Measurements from ENCODE around the gene TEX2.
A peak's percentile ranks its signal among the peaks of the same experiment; 100 is the strongest.

Gene TEX2

GRCh38 chr17:64163468-64163867 is 99.6 kb downstream of the TEX2 start:
- peaks cover 9 to 18% of the 10 kb centered on the region in 2 donors for H3K36me3 ChIP-seq (ENCODE audit: control insufficient read depth in 1 of 2, insufficient read depth in 2 of 2, low read length in 2 of 2)
- no peaks in the 10 kb centered on the region for H3K9me3 ChIP-seq (ENCODE audit: control insufficient read depth in 1 of 2, low read length in 2 of 2)
- no peaks in the 10 kb centered on the region for H3K4me1 ChIP-seq (ENCODE audit: control insufficient read depth in 1 of 2, insufficient read depth in 2 of 2, low read length in 2 of 2)
- no peak overlapping the region for H3K27ac ChIP-seq (ENCODE audit: low read length)
- no peak overlapping the region for H3K4me3 ChIP-seq (ENCODE audit: low read depth in 1 of 2, low read length in 2 of 2)
- H3K27me3 ChIP-seq (ENCODE audit: low read depth, low read length), result no peaks in the 10 kb centered on the region

DNA sequence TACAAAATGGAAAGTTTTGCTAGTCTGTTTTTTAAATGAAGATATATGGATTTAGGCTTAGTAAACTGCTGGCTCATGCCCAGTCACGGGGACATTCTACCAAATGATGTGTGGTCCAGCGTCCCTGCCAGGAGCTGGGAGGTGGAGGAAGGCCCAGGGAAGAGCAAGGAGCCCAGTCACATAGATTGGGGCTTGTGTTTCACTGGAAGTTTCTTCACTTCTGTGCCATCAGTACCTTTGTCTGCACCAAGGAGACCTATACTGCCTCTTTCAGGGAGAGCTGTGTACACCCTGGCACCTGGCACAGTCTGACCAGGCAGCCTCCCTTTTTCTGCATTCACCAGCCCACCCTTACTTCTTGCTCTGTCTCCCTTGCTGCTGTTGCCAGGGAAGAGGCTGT is 100.5 kb downstream of the TEX2 start:
- Histone ChIP-seq H3K27ac (ENCODE audit: low read length) (no peak overlapping the region), H3K27me3 (ENCODE audit: low read depth, low read length) (no peaks in the 10 kb centered on the region), H3K4me3 (ENCODE audit: low read depth in 1 of 2, low read length in 2 of 2) (no peak overlapping the region)

DNA sequence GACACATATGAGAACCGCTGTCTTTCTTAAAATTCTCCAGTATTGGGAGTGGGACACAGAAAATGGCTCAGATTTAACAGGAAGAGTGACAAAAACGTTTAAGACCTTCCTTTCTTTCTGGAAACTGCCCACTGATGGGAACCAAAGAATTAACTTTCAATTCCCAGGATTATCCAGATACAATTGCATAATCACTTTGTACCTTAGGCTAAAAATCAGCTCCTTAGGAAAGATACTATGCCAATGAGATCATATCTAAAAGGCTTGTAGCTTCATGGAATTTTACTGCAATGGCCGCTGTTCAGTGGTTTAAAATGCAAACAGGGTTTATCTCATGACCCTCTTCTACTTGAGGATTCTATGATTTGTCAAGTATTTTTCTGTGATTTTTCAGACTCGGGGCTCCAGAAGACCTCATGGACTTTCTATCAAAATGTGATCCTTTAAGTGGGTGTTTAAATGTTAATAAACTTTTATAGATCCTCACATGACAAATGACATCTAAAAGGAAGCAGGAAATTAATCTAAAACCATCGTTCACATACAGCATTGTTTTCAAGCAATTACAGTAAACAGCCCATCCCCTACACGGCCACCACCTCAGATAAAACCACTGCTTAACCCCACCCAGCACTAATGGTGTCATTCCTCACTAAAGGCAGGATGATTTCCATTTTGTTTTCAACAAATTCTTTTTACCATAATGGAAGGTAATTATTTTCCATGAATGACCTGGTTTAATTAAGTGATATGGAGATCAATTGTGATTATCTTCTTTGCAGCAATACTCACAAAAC is 101.5 kb downstream of the TEX2 start:
- Histone ChIP-seq H3K36me3 (ENCODE audit: control insufficient read depth in 1 of 2, insufficient read depth in 2 of 2, low read length in 2 of 2) (peaks cover 10 to 15% of the 10 kb centered on the region in 2 donors), H3K4me3 (ENCODE audit: low read depth in 1 of 2, low read length in 2 of 2) (no peak overlapping the region), H3K27me3 (ENCODE audit: low read depth, low read length) (no peaks in the 10 kb centered on the region), H3K4me1 (ENCODE audit: control insufficient read depth in 1 of 2, insufficient read depth in 2 of 2, low read length in 2 of 2) (peaks cover 0 to 1% of the 10 kb centered on the region in 2 donors), H3K27ac (ENCODE audit: low read length) (no peak overlapping the region), H3K9me3 (ENCODE audit: control insufficient read depth in 1 of 2, low read length in 2 of 2) (no peaks in the 10 kb centered on the region)

More for the DNA sequence above, 100.5 kb downstream of the TEX2 start:
- Histone ChIP-seq H3K9me3 (ENCODE audit: control insufficient read depth in 1 of 2, low read length in 2 of 2) (no peaks in the 10 kb centered on the region), H3K36me3 (ENCODE audit: control insufficient read depth in 1 of 2, insufficient read depth in 2 of 2, low read length in 2 of 2) (peaks cover 14 to 15% of the 10 kb centered on the region in 2 donors), H3K4me1 (ENCODE audit: control insufficient read depth in 1 of 2, insufficient read depth in 2 of 2, low read length in 2 of 2) (no peaks in the 10 kb centered on the region)

DNA sequence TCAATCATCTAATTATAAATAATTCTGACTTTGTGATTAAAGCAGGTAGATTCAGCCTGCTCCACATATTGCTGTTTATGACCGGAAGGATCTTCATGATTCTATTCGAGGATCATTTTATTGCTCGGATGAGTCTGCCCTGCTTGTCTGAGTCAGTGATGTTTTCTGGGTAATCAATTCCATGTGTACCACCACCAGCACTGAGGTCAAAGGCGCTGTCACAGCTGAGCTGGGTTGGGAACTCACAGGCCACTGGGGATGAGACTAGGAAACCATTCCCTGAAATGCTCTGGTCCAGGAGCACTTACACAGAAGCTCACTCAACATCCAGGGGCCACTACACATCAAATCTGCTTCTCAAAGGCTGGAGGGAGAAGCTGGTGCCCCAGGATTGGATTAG is 102.7 kb downstream of the TEX2 start:
- Histone ChIP-seq H3K9me3 (ENCODE audit: control insufficient read depth in 1 of 2, low read length in 2 of 2) (no peaks in the 10 kb centered on the region), H3K36me3 (ENCODE audit: control insufficient read depth in 1 of 2, insufficient read depth in 2 of 2, low read length in 2 of 2) (peaks cover 6% of the 10 kb centered on the region in 2 donors), H3K4me1 (ENCODE audit: control insufficient read depth in 1 of 2, insufficient read depth in 2 of 2, low read length in 2 of 2) (peaks cover 0 to 9% of the 10 kb centered on the region in 2 donors), H3K27ac (ENCODE audit: low read length) (no peak overlapping the region), H3K27me3 (ENCODE audit: low read depth, low read length) (no peaks in the 10 kb centered on the region), H3K4me3 (ENCODE audit: low read depth in 1 of 2, low read length in 2 of 2) (no peak overlapping the region)

DNA sequence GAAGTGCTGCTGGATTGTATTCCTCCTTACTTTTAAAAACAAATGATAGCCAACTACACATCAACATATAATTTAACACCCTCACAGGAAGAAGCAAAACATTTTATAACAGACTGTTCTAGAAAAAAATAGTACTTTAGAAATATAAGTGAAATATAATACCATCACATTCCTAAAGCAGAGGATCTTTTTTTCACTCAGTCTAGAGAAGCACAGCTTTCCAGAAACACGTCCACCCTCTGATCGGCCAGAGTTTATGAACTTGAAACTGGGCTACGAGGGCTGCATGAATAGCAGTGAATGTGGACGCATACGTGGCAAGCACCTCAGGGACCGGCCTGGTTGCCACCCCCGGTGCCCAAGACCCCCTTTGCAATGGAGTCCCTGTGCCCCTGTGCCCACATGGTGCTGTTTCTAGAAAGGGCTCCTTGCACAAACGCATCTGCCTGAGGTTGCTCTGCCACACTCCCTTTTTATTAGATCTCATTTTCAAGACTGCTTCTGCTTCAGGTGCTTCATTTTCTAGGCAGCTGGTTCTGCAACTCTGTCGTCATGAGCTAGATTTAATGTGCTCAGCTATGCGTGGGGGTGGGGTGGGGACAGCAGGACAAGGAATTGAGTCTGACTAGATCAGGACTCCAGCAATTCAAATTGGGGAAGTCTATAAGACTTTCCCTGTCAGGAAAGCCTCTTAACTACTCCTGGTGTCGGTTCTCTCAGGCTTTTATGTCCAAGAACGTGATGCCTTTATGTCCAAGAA is 104.0 kb downstream of the TEX2 start:
- H3K4me3 ChIP-seq (ENCODE audit: low read depth in 1 of 2, low read length in 2 of 2), result no peak overlapping the region
- no peak overlapping the region for H3K27ac ChIP-seq (ENCODE audit: low read length)
- no peaks in the 10 kb centered on the region for H3K27me3 ChIP-seq (ENCODE audit: low read depth, low read length)
- H3K9me3 ChIP-seq (ENCODE audit: control insufficient read depth in 1 of 2, low read length in 2 of 2), result no peaks in the 10 kb centered on the region
- H3K4me1 ChIP-seq (ENCODE audit: control insufficient read depth in 1 of 2, insufficient read depth in 2 of 2, low read length in 2 of 2), result peaks cover 0 to 9% of the 10 kb centered on the region in 2 donors
- peaks cover 6% of the 10 kb centered on the region in 2 donors for H3K36me3 ChIP-seq (ENCODE audit: control insufficient read depth in 1 of 2, insufficient read depth in 2 of 2, low read length in 2 of 2)

GRCh38 chr17:64158406-64158805 is 104.7 kb downstream of the TEX2 start:
- Histone ChIP-seq H3K9me3 (ENCODE audit: control insufficient read depth in 1 of 2, low read length in 2 of 2) (no peaks in the 10 kb centered on the region), H3K36me3 (ENCODE audit: control insufficient read depth in 1 of 2, insufficient read depth in 2 of 2, low read length in 2 of 2) (peaks cover 6 to 7% of the 10 kb centered on the region in 2 donors), H3K27me3 (ENCODE audit: low read depth, low read length) (no peaks in the 10 kb centered on the region), H3K4me3 (ENCODE audit: low read depth in 1 of 2, low read length in 2 of 2) (no peak overlapping the region), H3K4me1 (ENCODE audit: control insufficient read depth in 1 of 2, insufficient read depth in 2 of 2, low read length in 2 of 2) (peaks cover 0 to 9% of the 10 kb centered on the region in 2 donors), H3K27ac (ENCODE audit: low read length) (no peak overlapping the region)

- H3K9me3 ChIP-seq (ENCODE audit: control insufficient read depth in 1 of 2, low read length in 2 of 2), result no peaks in the 10 kb centered on the region
- no peak overlapping the region for H3K27ac ChIP-seq (ENCODE audit: low read length)
- peaks cover 7 to 12% of the 10 kb centered on the region in 2 donors for H3K36me3 ChIP-seq (ENCODE audit: control insufficient read depth in 1 of 2, insufficient read depth in 2 of 2, low read length in 2 of 2)
- peaks cover 0 to 9% of the 10 kb centered on the region in 2 donors for H3K4me1 ChIP-seq (ENCODE audit: control insufficient read depth in 1 of 2, insufficient read depth in 2 of 2, low read length in 2 of 2)
- no peaks in the 10 kb centered on the region for H3K27me3 ChIP-seq (ENCODE audit: low read depth, low read length)
- no peak overlapping the region for H3K4me3 ChIP-seq (ENCODE audit: low read depth in 1 of 2, low read length in 2 of 2)
These were observed 105.3 kb downstream of the TEX2 start for GRCh38 chr17:64157669-64158180.

- H3K9me3 ChIP-seq (ENCODE audit: control insufficient read depth in 1 of 2, low read length in 2 of 2), result no peaks in the 10 kb centered on the region
- no peaks in the 10 kb centered on the region for H3K27me3 ChIP-seq (ENCODE audit: low read depth, low read length)
- H3K27ac ChIP-seq (ENCODE audit: low read length), result peak overlapping the region; percentile 1
- peaks cover 14 to 15% of the 10 kb centered on the region in 2 donors for H3K36me3 ChIP-seq (ENCODE audit: control insufficient read depth in 1 of 2, insufficient read depth in 2 of 2, low read length in 2 of 2)
- H3K4me1 ChIP-seq (ENCODE audit: control insufficient read depth in 1 of 2, insufficient read depth in 2 of 2, low read length in 2 of 2), result peaks cover 0 to 9% of the 10 kb centered on the region in 2 donors
- H3K4me3 ChIP-seq (ENCODE audit: low read depth in 1 of 2, low read length in 2 of 2), result no peak overlapping the region
These were observed 106.4 kb downstream of the TEX2 start for GRCh38 chr17:64156670-64157069.

GRCh38 chr17:64155751-64156544 is 107.1 kb downstream of the TEX2 start:
- H3K4me1 ChIP-seq (ENCODE audit: control insufficient read depth in 1 of 2, insufficient read depth in 2 of 2, low read length in 2 of 2), result peaks cover 0 to 9% of the 10 kb centered on the region in 2 donors
- no peaks in the 10 kb centered on the region for H3K27me3 ChIP-seq (ENCODE audit: low read depth, low read length)
- H3K4me3 ChIP-seq (ENCODE audit: low read depth in 1 of 2, low read length in 2 of 2), result no peak overlapping the region
- no peak overlapping the region for H3K27ac ChIP-seq (ENCODE audit: low read length)
- H3K9me3 ChIP-seq (ENCODE audit: control insufficient read depth in 1 of 2, low read length in 2 of 2), result no peaks in the 10 kb centered on the region
- H3K36me3 ChIP-seq (ENCODE audit: control insufficient read depth in 1 of 2, insufficient read depth in 2 of 2, low read length in 2 of 2), result peaks cover 15 to 16% of the 10 kb centered on the region in 2 donors

DNA sequence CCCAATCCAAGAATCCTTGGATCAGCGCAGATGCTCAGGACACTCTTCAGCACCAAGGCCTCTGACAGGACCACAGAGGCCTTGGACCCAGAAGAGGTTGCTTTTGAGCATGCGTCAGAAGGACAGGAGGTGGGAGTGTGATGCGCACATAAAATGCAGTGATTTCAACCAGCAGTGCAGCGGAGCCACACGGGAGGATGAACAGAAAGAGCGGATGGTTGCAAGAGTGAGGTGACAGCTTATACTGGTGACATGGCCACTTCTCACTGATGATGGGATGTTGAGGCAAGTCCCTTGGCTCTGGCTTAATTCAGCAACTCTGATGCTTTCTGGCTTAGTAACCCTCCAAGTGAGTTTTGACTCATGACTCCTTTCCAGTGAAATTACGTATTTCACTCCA is 107.9 kb downstream of the TEX2 start:
- no peaks in the 10 kb centered on the region for H3K9me3 ChIP-seq (ENCODE audit: control insufficient read depth in 1 of 2, low read length in 2 of 2)
- no peak overlapping the region for H3K4me3 ChIP-seq (ENCODE audit: low read depth in 1 of 2, low read length in 2 of 2)
- H3K27me3 ChIP-seq (ENCODE audit: low read depth, low read length), result no peaks in the 10 kb centered on the region
- H3K36me3 ChIP-seq (ENCODE audit: control insufficient read depth in 1 of 2, insufficient read depth in 2 of 2, low read length in 2 of 2), result peaks cover 16 to 20% of the 10 kb centered on the region in 2 donors
- no peak overlapping the region for H3K27ac ChIP-seq (ENCODE audit: low read length)
- H3K4me1 ChIP-seq (ENCODE audit: control insufficient read depth in 1 of 2, insufficient read depth in 2 of 2, low read length in 2 of 2), result peaks cover 0 to 9% of the 10 kb centered on the region in 2 donors

- Histone ChIP-seq H3K27ac (ENCODE audit: low read length) (no peak overlapping the region), H3K27me3 (ENCODE audit: low read depth, low read length) (no peaks in the 10 kb centered on the region), H3K4me1 (ENCODE audit: control insufficient read depth in 1 of 2, insufficient read depth in 2 of 2, low read length in 2 of 2) (peaks cover 0 to 9% of the 10 kb centered on the region in 2 donors), H3K9me3 (ENCODE audit: control insufficient read depth in 1 of 2, low read length in 2 of 2) (no peaks in the 10 kb centered on the region), H3K4me3 (ENCODE audit: low read depth in 1 of 2, low read length in 2 of 2) (no peak overlapping the region), H3K36me3 (ENCODE audit: control insufficient read depth in 1 of 2, insufficient read depth in 2 of 2, low read length in 2 of 2) (peaks cover 18 to 22% of the 10 kb centered on the region in 2 donors)
These were observed 108.3 kb downstream of the TEX2 start for GRCh38 chr17:64154717-64155116.
